HG03060 (cell line): ENCODE data around the gene C16orf78.
"Not testable (repeated sequence)": the region's sequence is repeated elsewhere in the genome, so short reads cannot be mapped to it uniquely, and the experiment has no call there.

ENCODE experiments used
- ATAC-seq: cut with Tn5 transposase; IDR thresholded peaks from one replicate; pipeline ENCODE4 v1.9.1; 2021; ENCODE audit warnings: low read depth, moderate number of reproducible peaks; ENCODE audit not compliant: unreplicated experiment

C16orf78 gene

DNA sequence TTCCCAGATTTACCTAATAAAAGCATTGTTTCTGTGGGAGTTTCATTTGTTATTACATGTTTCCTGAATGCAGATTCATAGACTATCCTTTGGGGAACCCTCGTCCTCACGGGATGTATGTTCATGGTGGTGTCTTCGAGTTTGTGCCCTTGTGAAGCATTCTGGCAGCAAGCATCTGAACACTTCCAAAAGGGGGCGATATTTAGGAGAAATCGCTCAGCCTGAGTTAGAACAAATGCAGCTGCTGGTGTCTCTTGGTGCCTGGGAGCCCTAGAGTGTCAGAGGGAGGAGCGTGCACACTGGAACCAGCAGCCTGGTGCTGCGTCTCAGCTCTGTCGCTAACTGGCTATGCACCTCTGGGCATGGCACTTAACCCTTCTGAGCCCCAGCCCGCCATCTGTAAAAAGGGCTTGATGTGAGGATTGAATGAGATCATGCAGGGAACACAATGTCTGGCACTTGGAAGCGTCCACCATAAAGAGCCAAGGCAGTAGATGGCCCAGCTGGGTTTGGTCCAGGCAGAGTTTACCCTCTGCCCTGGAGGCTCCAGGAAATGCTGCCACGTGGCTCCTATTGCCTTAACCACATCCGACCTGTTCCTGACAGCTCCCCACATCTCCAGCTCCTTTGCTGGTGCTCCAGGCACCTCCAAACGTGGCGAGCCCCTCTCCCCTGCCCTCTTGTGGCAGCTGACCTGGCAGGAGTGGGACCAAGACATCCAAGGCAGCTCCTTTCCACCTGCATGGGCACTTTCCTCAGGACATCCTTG lies 25.0 kb upstream of the C16orf78 start:
- no peak for ATAC-seq

- ATAC-seq = no peak
Observed at GRCh38 chr16:49349446-49350168, 24.0 kb upstream of the C16orf78 start.

GRCh38 chr16:49350265-49351095 lies 23.1 kb upstream of the C16orf78 start:
- ATAC-seq = no peak

GRCh38 chr16:49351096-49351487 lies 22.5 kb upstream of the C16orf78 start:
- no peak for ATAC-seq

GRCh38 chr16:49352892-49353291 lies 20.7 kb upstream of the C16orf78 start:
- no peak for ATAC-seq

GRCh38 chr16:49353680-49354079 lies 19.9 kb upstream of the C16orf78 start:
- ATAC-seq = no peak

DNA sequence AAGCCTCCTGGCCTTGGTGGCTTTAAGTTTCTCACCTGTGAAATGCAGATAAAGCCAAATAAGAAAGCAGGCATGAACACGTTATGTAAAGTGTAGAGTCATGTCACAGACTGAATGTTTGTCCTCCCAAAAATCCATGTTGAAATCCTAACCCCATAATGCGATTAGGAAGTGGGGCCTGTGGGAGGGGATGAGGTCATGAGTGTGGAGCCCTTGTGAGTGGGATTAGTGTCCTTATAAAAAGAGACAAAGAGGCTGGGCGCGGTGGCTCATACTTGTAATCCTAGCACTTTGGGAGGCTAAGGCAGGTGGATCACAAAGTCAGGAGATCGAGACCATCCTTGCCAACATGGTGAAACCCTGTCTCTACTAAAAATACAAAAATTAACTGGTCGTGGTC lies 19.5 kb upstream of the C16orf78 start:
- no peak for ATAC-seq

DNA sequence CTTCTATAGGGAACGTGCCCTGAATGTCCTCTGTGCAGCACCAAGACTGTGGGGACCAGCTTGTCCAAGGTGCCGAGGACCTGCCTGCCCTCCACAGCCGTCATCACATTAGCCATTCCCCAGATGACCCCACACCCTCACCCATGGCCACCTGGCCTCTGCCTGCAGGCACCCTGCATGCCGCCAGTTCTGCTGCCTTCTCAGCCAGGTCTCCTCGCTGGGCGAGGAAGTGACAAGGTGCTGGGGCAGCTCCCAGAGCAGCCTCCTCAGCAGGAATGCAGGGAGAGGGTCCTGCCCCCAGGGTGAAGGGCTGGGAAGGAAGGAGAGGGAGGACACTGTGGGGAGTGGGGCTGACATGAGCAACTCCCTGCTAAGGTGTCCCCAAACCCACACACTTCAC lies 18.6 kb upstream of the C16orf78 start:
- no peak for ATAC-seq

DNA sequence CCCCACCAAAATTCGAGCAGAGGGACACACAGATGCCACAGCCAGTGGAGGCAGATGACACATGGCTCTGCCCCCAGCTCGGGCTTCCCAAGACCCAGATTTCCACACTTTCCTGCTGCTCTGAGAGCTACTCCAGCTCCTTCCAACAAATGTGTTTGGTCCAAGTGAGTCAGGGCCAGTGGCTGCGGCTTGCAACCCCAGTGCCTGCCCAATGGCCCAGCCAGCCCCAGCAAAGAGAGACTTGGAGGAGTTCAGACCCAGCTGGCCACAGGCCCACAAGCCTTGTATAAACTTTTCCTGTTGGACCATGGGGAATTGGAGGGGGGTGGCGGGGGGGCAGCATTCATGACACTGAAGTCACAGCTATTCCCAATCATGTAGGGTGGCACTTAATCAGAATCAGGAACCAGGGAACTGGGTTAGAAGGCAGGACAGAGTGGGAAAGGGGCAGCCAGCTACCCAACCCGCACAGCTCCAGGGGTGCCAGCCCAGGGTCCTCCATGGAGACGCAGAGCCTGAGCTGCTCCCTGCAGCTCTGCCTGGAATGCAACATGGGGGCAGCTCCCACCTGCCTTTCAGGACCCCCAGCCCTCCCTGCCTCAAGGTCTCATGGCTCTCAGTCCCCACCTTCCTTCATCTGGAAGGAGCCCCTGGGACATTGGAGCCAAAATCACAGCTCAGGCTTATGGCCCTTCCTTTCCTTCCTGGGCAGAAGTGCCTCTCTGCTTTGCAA lies 17.5 kb upstream of the C16orf78 start:
- ATAC-seq = no peak

DNA sequence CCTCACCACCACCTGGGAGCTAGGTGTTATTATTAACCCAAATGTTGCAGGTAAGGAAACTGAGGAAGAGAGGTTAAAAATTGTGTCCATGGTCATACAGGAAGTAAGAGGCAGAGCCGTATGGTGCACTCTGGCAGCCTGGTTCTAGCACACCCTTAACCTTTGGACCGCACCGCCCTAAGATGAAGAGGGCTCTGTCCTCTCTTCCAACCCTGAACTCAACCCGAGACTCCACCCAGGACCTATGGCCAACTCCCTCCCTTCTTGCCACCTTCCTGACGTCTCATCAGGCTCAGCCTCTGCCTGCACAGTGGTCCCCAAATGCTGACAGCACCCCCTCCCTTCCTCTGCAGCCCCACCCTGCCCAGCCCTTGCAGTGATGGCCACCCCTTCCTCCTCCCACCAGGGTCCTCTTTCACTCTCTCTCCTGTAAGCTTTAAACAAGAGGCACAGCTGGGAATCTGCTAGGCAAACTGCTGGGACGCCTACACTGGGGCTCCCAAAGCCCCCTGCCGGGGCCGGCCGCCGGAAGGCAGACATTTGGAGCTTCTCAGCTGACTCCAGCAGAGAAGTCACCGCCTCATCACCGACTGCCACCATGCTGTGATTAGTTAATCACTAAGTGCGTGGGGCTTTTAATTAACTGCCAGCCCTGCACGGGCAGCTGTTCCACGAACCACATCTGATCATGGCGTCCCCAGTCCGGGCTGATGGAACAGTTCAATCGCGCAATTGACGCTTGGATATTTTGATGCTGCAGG lies 16.7 kb upstream of the C16orf78 start:
- ATAC-seq = no peak

GRCh38 chr16:49359591-49359990 lies 14.0 kb upstream of the C16orf78 start:
- ATAC-seq = no peak

DNA sequence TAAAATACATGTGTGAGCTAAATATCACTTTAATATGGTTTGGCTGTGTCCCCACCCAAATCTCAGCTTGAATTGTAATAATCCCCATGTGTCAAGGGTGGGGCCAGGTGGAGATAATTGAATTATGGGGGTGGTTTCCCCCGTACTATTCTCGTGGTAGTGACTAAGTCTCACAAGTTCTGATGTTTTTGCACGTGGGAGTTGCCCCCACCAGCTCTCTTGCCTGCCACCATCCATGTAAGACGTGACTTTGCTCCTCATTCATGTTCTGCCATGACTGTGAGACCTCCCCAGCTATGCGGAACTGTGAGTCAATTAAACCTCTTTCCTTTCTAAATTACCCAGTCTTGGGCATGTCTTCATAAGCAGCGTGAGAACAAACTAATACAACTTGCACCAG lies 11.9 kb upstream of the C16orf78 start:
- ATAC-seq = not testable (repeated sequence)

DNA sequence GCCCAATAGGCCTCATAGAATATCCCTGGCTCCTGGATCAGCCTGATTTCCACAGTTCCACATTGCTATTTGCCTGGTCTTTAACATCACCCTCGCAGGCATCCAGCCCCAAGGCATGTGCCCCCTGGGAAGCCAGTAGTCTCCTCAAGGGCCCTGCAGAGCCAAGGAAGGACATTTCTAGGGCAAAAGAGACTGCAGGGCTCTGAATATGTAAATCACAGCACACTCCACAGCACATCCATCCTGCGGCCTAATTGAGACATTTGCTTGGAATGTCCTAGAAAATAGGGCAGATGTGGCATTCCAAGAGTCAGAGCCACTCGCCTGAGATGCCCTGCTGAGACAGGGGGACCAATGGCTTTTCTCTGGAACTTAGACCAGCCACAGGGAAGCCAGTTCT lies 11.4 kb upstream of the C16orf78 start:
- ATAC-seq = no peak

GRCh38 chr16:49365711-49366509 lies 7.7 kb upstream of the C16orf78 start:
- ATAC-seq = peak; percentile 91

- peak; percentile 40 for ATAC-seq
Observed at GRCh38 chr16:49366669-49367068, 6.9 kb upstream of the C16orf78 start.

DNA sequence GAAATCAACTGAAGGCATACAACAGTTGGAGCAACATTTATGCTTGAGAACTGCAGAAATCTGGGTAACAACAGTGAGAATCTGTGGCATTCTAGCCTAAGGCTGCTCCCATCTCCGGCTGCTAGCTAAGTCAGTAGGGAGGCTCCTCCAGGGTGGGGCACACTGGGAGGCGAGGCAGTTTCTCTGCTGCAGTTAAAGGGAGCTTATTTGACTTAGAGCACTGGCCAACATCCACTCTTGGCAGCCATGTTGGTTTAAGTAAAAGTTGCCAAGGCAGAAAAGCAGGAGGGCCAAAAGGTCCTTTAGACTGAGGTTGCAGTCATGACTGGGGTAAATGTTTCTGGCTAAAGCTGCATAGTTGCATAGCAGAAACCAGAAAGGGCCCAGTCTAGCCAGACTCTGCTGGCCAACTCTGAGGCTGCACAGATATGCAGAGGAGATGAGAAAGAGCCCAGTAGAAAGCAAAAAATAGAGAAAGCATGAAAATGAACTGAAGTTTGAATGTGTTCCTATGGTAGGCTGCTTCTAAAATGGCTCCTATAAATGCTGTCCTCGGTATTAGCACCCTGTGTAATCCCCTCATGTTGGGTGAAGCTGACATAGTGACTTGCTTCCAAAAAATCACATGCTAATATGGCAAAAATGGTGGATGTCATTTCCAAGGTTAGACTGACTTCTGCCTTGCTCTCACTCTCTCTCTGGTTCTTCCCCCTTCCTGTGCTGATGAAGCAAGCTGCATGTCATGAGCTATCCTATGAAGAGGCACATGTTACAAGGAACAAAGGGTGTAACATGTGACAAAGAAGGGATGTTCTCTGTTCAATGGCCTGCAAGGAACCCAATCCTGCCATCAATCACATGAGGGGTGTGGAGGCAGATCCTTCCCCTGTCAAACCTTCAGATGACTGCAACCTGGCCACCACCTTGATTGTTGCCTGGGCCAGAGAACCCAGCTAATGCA lies 3.7 kb upstream of the C16orf78 start:
- ATAC-seq = no peak

DNA sequence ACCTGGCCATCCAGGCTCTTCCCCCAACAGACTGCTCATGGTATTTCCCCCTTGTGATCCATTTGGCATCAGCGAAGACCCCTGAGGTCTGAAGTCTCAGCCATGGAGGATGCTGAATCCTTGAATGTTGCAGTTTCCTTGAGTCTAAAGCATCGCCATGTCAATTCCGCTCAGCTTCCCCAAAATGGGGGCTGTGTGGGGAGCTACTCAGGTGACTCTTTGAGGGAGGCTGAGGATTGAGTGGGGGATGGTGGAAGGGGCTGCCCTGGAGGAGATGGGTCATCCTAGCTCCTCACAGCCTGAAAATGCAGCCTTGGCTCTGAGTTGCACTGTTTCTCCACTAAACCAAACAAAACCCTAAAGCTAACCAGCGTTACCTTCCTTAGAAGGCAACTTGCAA lies 2.6 kb downstream of the C16orf78 start:
- no peak for ATAC-seq

- no peak for ATAC-seq
Observed at GRCh38 chr16:49377196-49377755, 3.7 kb downstream of the C16orf78 start.
